Stimulated activated CD4-positive, alpha-beta T cell treated with anti-CD3 and anti-CD28 coated beads, Interleukin-4, amount 100 ng/mL, for 1 hour (primary cell): ENCODE measurements around the gene RALGDS.

Experiments
- DNase-seq: peaks from one replicate; pipeline ENCODE4 v3.0.0-alpha.2; 2020

The RALGDS gene

GRCh38 chr9:133117271-133118178 lies 3.5 kb downstream of the RALGDS start:
- DNase-seq, result no peak

GRCh38 chr9:133116346-133117231 lies 4.5 kb downstream of the RALGDS start:
- DNase-seq, result no peak

GRCh38 chr9:133115604-133116345 lies 5.3 kb downstream of the RALGDS start:
- DNase-seq, result peak; percentile 63

DNA sequence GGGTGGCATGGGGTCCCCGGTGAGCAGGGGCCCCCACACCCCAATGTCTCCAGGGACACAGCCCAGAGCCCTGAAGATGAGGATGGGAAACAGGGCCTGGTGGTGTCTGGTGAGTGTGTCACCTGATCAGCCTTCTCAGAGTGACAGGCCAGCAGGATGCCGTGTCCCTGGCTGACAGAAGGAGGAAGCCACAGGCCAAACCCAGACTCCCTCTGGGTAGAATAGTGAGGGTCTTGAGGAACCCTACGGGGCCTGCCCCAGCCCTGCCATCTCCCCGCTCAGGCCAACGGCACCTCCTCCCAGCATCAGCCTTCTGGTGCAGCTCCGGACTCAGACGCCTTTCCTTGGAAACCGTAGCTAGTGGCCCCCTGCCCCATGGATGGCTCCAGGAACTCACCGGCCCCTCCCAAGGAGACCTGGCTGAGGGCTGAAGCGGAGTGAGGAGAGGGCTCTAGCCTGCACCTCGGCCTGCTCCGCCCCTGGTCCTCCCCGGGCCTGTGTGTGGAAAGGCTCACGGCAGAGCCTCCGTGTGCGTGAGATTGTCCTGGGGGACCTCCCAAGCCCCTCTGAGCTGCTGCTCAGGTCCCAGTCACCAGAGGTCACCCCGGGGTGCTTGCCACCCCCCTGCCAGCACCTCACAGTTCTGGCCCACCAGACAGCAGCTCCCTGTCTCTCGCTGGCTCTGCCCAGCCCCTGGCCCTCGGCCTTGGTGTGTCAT lies 6.0 kb downstream of the RALGDS start:
- DNase-seq, result no peak

- DNase-seq, result no peak
Observed at GRCh38 chr9:133113949-133114885, 6.8 kb downstream of the RALGDS start.

- DNase-seq, result no peak
Observed at GRCh38 chr9:133113163-133113948, 7.7 kb downstream of the RALGDS start.

- DNase-seq, result no peak
Observed at GRCh38 chr9:133112663-133113026, 8.4 kb downstream of the RALGDS start.

DNA sequence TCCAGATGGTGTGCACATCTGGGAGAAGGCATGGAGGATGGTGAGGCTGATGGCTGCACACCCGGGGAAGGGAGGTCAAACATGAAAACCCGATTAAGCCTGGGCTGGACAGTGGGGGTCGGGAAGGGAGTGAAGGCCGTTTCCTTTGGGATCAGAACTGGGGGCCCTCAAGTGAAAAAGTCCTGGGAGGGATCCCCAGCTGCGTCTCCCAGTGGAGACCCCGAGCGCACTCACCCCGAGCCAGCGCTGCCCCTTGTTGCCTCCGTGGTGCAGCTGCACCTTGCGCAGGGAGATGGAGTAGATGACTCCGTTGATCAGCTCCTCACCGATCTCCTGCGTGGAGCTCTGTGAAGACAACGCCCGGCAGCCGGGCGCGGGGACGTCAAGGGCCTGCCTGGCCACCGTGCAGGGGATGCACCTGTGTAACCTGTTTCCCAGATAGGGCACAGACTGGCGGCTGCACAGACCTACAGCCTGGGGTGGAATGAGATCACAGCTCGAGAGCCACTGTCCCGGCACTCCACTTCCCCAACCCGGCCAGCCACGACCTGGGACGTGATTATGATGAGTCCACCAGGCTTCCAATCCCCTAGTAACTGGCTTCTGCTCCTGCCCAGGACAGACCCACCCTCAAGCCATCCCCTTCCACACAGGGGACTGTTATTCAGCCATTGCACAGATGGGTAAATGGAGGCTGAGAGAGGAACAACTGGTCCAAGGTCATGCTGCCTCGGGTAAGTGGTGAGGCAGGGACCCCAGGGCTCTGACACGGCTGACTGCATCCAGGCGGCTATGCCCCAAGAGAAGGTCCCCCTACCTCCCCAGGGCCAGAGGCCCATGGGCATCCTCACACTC lies 9.0 kb downstream of the RALGDS start:
- no peak for DNase-seq

GRCh38 chr9:133109931-133110650 lies 10.9 kb downstream of the RALGDS start:
- no peak for DNase-seq

- DNase-seq, result no peak
Observed at GRCh38 chr9:133108794-133109641, 12.0 kb downstream of the RALGDS start.

DNA sequence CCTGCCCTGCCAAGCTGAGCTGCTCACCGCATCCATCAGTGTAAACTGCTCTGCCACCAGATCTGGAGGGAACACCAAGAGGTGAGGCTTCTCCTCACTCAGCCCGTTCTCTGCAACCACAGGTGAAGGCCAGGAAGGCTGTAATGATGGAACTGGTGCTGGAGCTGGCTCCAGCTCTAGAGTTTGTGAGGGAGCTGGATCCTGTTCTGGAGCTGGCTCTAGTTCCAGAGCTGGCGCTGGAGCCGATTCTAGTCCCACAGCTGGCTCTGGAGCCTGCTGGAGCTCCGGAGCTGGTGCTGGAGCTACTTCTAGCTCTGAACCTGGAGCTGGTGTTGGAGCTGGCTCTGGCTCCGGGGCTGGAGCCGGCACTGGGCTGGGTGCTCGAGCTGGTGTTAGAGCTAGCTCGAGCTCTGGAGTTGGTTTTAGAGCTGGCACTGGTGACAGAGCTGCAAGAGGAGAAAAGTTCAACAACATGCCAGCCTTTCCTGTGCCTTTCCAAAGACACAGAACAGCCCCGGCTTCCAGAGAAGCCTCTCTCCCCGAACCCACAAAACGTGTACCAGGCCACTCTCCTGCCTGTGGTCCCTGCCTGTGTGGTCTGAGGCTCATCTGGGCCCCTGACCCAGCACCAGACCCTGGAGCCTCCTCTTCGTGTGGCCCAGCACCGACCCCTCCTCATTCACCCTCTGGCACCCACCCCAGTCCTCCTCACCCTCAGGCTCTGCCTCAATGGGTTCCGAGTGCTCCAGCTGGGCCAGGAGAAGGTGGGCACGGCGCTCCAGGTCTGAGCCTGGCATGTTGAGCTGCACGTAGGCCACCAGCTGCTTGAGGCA lies 12.9 kb downstream of the RALGDS start:
- DNase-seq, result no peak

DNA sequence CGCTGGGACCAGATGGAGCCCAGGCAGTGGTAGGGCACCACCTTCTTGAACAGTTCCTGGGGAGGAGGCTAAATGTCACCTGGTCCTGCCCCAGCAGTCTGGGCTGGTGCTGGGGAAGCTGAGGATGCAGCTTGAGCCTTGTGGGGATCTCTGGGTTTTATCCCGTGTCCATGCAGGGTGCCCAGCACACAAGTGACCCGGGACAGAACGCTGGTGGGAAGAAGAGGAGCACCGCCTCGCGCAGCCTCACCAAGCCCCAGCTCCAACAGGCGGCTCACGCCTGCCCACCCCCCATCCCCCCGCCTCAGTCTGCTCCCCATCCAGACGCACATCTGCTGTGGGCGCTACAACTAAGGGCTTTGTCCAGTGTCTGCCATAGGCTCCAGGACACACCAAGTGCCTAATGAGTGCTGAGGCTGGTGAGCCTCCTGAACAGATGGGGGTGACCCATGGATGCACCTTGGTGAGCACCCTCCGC lies 13.8 kb downstream of the RALGDS start:
- DNase-seq, result no peak

GRCh38 chr9:133106511-133107244 lies 14.4 kb downstream of the RALGDS start:
- no peak for DNase-seq

DNA sequence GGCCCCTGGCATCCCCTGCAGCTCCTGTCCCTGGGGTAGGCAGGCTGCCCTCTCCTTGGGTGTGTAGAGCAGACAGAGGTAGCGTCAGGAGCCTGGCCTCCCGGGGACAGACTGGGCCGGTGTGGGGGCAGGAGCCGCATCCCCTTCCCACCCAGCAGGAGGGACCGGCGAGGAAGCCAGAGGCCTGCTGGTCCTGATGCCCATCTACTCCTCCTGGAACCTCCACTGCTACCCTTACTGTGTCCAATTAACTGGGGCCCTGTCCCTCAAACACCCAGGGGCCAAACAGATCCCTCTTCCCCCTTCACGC lies 15.6 kb downstream of the RALGDS start:
- no peak for DNase-seq

- no peak for DNase-seq
Observed at GRCh38 chr9:133104718-133105460, 16.2 kb downstream of the RALGDS start.
